Testis (tissue), 3 donors: ENCODE measurements around the gene RHOU. TPM values are rescaled to one million over a fixed set of nuclear protein-coding genes. Genes with fewer than 3 reads are reported as not detected.

ENCODE experiments used
- DNase-seq: peaks from one replicate; pipeline ENCODE4 v3.0.0-alpha.2; 2019
- H3K27ac ChIP-seq, 2 donors: fragments of 200-600 bp; sonication (generic); one replicate each; pipeline ENCODE4 v1.5.1; 2019
- H3K27me3 ChIP-seq: fragments of 200-600 bp; sonication (generic); one replicate; pipeline ENCODE4 v1.5.1; 2019
- H3K36me3 ChIP-seq: fragments of 200-600 bp; sonication (generic); one replicate; pipeline ENCODE4 v1.5.1; 2017; ENCODE audit warnings: low read depth; ENCODE audit errors: missing control alignments
- H3K4me1 ChIP-seq: fragments of 200-600 bp; sonication (generic); one replicate; pipeline ENCODE4 v1.5.1; 2019
- H3K4me3 ChIP-seq, 2 donors: fragments of 200-600 bp; sonication (generic); one replicate each; pipeline ENCODE4 v1.5.1; 2017 to 2019
- H3K9me3 ChIP-seq: fragments of 200-600 bp; sonication (generic); one replicate; pipeline ENCODE4 v1.5.1; 2017
- CTCF ChIP-seq, 3 experiments: fragments of 450-650 bp in 2 of 3; fragments of 200-600 bp in 1 of 3; sonication (generic) in 1 of 3; IDR thresholded peaks; one replicate each; pipeline ENCODE4 v1.5.1; 2016 to 2019; ENCODE audit warnings: antibody characterized with exemption in 3 of 3, mild to moderate bottlenecking in 2 of 3, moderate library complexity in 1 of 3
- POLR2A ChIP-seq: fragments of 450-650 bp; IDR thresholded peaks from one replicate; pipeline ENCODE4 v1.6.1; 2017; ENCODE audit warnings: antibody characterized with exemption, mild to moderate bottlenecking, moderate library complexity
- WGBS, 2 donors: methylation state at CpG; one replicate each; pipeline ENCODE4 v1.1.5; 2018; 5-methylcytosine and 5-hydroxymethylcytosine counted together
- intact Hi-C: fragments of 100-400 bp; cut with DNase I; formaldehyde crosslinking; loops from one replicate; pipeline ENCODE4 v1.15.1; 2023; ENCODE audit warnings: low total_unique reads
- polyA plus RNA-seq: library from polyadenylated mRNA; stranded (reverse); fragments of 350-450 nt; fragmentation: Illumina TruSeq; extraction: RNeasy Lipid Tissue Mini Kit (QIAGEN cat#74804); gene quantifications from one replicate; pipeline ENCODE4 v1.2.3, GENCODE V29; 2014; ENCODE audit warnings: low read depth, low replicate concordance; ENCODE audit not compliant: insufficient read depth
- total RNA-seq, 2 donors: library from RNA; depleted of rRNA; stranded (reverse); fragments of >200 nt; gene quantifications; one replicate each; pipeline ENCODE4 v1.2.3, GENCODE V29; 2016

Gene RHOU
- total and polyA plus RNA-seq, 3 donors from 2014 or later, result 31.0 to 33.6 (median 32.6) TPM

- peak; percentile 41 for DNase-seq
- no peak for TF ChIP-seq CTCF (IDR thresholded peaks at IDR 0.05)
- TF ChIP-seq POLR2A, result no peak
- H3K27ac ChIP-seq, result peak overlapping the region in 1 of 2 donors; percentile 9
- no peaks in the 10 kb centered on the region for H3K36me3 ChIP-seq
- WGBS, 2 donors, result 30 to 37% methylated on average over 8 of the region's 8 CpGs
- H3K4me3 ChIP-seq, result no peak overlapping the region
- intact Hi-C loops, result no loop called here
- no peaks in the 10 kb centered on the region for H3K27me3 ChIP-seq
- H3K9me3 ChIP-seq, result no peaks in the 10 kb centered on the region
- H3K4me1 ChIP-seq, result no peaks in the 10 kb centered on the region
Measured at GRCh38 chr1:228781161-228781808, 46.0 kb downstream of the RHOU start.

- Histone ChIP-seq H3K4me3 (no peak overlapping the region), H3K27ac (no peak overlapping the region), H3K4me1 (no peaks in the 10 kb centered on the region), H3K36me3 (no peaks in the 10 kb centered on the region), H3K9me3 (no peaks in the 10 kb centered on the region), H3K27me3 (no peaks in the 10 kb centered on the region)
- DNase-seq, result no peak
- TF ChIP-seq CTCF (IDR thresholded peaks at IDR 0.05) (no peak), POLR2A (no peak)
- 62 to 67% methylated on average over 9 to 10 of the region's 10 CpGs for WGBS, 2 donors
- intact Hi-C loops, result no loop called here
Measured at GRCh38 chr1:228781809-228782661, 46.8 kb downstream of the RHOU start.

GRCh38 chr1:228782662-228783417, 47.6 kb downstream of the RHOU start:
- H3K36me3 ChIP-seq, result no peaks in the 10 kb centered on the region
- no peak overlapping the region for H3K4me3 ChIP-seq
- intact Hi-C loops, result no loop called here
- H3K4me1 ChIP-seq, result no peaks in the 10 kb centered on the region
- no peak for TF ChIP-seq POLR2A
- no peak for TF ChIP-seq CTCF (IDR thresholded peaks at IDR 0.05)
- WGBS, 2 donors, result 72 to 74% methylated on average over 5 of the region's 5 CpGs
- no peaks in the 10 kb centered on the region for H3K27me3 ChIP-seq
- H3K27ac ChIP-seq, result no peak overlapping the region
- no peaks in the 10 kb centered on the region for H3K9me3 ChIP-seq
- no peak for DNase-seq

- Histone ChIP-seq H3K4me3 (no peak overlapping the region), H3K36me3 (no peaks in the 10 kb centered on the region), H3K27ac (no peak overlapping the region), H3K4me1 (no peaks in the 10 kb centered on the region), H3K27me3 (no peaks in the 10 kb centered on the region), H3K9me3 (no peaks in the 10 kb centered on the region)
- TF ChIP-seq POLR2A (no peak), CTCF (IDR thresholded peaks at IDR 0.05) (no peak)
- 72 to 86% methylated on average over 3 to 11 of the region's 11 CpGs for WGBS, 2 donors
- DNase-seq, result no peak
- intact Hi-C loops, result no loop called here
Measured at GRCh38 chr1:228783418-228784040, 48.2 kb downstream of the RHOU start.
